Measurements from ENCODE around the gene MOXD1. TPM values are rescaled to one million over a fixed set of nuclear protein-coding genes. Genes with fewer than 3 reads are reported as not detected.
A peak's percentile ranks its signal among the peaks of the same experiment; 100 is the strongest.
"Not testable (repeated sequence)": the region's sequence is repeated elsewhere in the genome, so short reads cannot be mapped to it uniquely, and the experiment has no call there.

The MOXD1 gene
- total RNA-seq, 1 experiment from 2014 or later, result 2.9 TPM

DNA sequence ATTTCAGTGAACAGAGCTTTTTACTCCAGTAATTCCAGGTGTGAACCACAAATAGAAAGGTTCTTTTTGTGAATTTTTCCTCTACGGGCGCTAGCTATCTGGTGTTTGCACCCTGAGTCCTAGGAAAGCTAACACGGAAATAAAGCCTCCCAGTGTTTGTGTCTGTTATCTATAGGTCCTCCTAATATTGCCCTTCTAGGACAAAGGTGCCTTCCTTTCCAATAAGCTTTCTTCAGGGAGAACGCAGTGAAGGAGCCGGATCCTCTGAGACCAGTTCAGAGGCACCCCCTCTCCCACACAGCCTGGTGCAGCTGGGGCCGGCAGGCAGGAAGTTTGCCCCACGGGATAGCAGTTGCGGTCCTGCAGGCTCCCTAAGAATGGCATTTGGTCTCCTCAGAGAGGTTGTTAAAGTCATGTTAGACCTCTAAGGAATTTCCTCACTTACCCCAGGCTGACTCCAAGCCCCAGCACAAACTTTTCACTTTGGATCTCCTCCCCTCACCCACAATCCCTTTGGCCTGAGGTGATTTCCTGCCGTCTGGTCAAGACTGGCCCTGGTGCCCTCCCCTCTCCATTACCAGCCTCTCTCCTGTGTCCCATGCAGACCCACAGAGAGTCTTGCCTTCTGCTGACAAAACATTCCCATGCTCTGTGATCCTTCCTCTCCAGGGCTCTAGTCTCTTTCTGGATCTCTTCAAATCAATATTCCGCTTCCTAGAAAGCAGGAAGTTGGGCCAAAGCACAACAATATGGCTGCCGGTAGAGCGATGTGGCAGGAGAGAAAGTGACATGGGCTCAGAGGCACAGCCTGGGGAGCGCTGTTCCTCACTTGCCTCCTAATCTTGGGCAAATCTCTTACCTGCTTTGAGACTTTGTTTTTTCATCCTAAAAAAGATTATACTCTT lies 126.0 kb downstream of the MOXD1 start:
- DNase-seq, result no peak
- Histone ChIP-seq H3K9me3 (no peaks in the 10 kb centered on the region), H3K36me3 (no peaks in the 10 kb centered on the region), H3K27me3 (no peaks in the 10 kb centered on the region), H3K4me3 (no peak overlapping the region)

DNA sequence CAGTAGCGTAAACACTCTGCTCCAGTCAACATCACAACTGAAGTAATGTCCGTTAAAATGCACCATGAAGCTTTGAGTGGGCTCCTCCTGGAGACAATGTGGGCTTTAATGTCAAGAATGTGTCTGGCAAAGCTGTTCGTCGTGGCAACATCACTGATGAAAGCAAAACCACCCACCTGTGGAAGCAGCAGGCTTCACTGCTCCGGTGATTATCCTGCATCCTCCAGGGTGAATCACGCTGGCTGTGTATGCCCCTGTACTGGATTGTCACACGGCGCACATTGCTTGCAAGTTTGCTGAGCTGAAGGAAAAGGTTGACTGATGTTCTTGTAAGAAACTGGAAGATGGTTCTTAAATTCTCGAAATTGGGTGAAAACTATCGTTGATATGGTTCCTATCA lies 128.5 kb downstream of the MOXD1 start:
- Histone ChIP-seq H3K9me3 (no peaks in the 10 kb centered on the region), H3K36me3 (no peaks in the 10 kb centered on the region), H3K4me3 (no peak overlapping the region), H3K27me3 (no peaks in the 10 kb centered on the region)
- no peak for DNase-seq

DNA sequence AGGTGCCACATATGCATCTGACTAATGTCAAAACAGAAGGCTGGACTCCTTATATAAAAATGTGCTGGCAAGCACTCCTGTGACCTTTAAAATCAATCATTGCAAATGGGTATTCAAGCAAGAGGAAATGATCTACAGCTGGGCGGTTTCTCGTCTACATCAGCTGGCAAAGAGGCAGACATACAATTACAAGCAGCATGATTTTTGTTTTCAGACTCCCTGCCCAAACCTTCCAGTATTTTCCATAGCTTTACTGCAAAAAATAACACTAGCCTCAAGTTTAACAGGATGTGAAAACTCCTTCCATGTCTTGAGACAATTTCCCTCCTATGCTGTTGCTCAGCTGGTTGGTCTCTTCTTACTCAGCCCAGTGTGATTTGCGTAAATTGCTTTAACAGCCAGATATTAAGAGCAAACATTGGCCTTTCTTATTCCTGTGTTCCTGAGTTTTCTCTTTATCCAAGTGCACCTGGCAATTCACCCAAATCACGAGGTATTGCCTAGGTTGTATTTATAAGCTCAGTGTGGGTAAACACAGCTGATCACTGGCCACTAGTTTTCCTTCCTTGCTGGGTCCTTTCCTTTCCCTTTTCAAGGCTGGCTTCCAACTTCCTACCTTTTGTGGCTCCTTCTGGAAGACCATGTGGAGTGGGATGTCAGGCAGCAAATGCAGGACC lies 130.4 kb downstream of the MOXD1 start:
- Histone ChIP-seq H3K27me3 (no peaks in the 10 kb centered on the region), H3K9me3 (no peaks in the 10 kb centered on the region), H3K4me3 (no peak overlapping the region), H3K36me3 (no peaks in the 10 kb centered on the region)
- peak; percentile 11 for DNase-seq

DNA sequence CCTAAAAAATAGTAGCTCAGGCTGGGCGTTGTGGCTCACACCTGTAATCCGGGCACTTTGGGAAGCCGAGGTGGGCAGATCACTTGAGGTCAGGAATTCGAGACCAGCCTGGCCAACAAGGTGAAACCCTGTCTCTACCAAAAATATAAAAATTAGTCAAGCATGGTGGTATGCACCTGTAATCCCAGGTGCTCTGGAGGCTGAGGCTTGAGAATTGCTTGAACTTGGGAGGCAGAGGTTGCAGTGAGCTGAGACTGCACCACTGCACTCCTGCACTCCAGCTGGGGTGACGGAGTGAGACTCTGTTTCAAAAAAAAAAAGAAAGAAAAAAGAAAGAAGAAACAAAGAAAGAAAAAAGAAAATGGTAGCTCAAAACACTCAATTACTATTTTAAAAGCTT lies 132.6 kb downstream of the MOXD1 start:
- not testable (repeated sequence) for H3K36me3 ChIP-seq, H3K4me3 ChIP-seq, DNase-seq, H3K27me3 ChIP-seq, H3K9me3 ChIP-seq

DNA sequence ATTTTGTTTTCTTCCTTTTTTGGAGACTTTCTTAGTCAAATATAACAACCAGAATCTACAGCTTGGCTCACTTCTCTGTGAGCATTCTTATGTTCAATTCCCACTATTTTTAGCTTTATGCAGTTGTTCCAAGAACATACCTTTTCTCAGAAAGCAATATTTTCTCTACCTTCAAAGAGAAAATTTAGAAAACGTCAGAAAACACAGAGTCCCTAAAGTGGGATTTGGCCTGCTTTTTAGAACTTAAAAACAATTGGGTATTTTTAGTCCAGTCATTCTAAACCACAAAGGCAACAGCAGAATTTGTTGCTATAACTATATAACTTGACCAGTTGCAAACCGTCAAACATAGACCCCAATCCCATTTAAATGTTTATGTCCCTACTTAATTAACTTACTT lies 133.1 kb downstream of the MOXD1 start:
- Histone ChIP-seq H3K4me3 (no peak overlapping the region), H3K9me3 (no peaks in the 10 kb centered on the region), H3K27me3 (no peaks in the 10 kb centered on the region), H3K36me3 (no peaks in the 10 kb centered on the region)
- no peak for DNase-seq

DNA sequence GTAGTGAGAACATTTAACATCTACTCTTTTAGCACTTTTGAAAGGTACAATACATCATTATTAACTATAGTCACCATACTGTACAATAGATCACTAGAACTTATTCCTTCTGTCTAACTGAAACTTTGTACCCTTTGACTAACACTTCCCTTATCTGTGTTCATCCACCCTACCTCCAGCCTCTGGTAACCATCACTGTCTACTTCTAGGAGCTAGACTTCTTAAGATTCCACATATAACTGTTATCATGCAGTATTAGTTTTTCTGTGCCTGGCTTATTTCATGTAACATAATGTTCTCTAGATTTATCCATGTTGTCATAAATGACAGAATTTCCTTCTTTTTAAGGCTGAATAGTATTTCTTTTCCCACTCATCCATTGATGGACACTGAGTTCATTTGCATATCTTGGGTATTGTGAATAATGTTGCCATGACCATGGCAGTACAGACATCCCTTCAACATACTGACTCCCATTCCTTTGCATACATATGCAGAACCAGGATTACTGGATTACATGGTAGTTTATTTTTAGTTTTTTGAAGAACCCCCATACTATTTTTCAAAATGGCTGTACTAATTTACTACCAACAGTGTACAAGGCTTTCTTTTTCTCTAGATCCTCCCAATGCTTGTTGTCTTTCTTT lies 135.7 kb downstream of the MOXD1 start:
- no peak for DNase-seq
- Histone ChIP-seq H3K36me3 (no peaks in the 10 kb centered on the region), H3K27me3 (no peaks in the 10 kb centered on the region), H3K9me3 (no peaks in the 10 kb centered on the region), H3K4me3 (no peak overlapping the region)

DNA sequence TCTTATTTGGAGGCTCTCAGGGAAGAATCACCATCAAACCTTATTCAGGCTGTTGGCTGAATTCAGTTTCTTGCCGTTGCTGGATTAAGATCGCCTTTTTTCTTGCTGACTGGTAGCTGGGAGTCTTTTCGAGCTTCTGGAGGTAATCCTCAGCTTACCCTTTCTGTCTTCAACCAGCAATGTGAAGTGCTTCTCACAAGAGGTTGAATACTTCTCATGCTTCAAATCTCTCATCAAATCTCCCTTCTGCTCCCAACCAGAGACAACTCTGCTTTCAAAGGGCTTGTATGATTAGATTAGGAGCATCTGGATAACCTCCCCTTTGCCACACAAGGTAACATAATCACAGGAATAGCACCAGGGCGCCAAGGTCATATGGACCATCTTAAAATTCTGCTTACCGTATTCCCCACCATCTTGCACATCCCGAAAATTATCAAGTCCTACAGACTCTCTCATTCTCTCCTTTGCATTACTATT lies 137.2 kb downstream of the MOXD1 start:
- Histone ChIP-seq H3K9me3 (no peaks in the 10 kb centered on the region), H3K36me3 (no peaks in the 10 kb centered on the region), H3K4me3 (no peak overlapping the region), H3K27me3 (no peaks in the 10 kb centered on the region)
- DNase-seq, result no peak

DNA sequence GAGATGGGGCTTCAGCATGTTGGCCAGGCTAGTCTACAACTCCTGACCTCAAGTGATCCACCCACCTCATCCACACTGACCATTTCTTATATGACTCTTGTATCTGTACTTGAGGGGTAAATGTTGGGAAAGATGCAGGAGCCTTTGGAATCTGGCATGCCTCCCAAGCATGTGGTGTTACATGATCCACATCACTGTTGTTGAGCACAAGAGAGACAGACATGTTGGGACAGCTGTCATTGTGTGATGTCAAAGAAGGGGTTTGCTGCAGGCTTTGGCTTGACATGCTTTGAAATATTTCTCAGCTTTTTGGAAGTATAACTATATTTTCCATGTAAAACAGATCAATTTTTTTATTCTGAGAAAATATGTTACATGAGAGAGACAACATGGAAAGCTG lies 139.9 kb downstream of the MOXD1 start:
- no peaks in the 10 kb centered on the region for H3K27me3 ChIP-seq
- H3K9me3 ChIP-seq, result 0 out of 2 replicates have a peak, but pooled peaks cover 3% of the 10 kb centered on the region
- H3K36me3 ChIP-seq, result no peaks in the 10 kb centered on the region
- no peak overlapping the region for H3K4me3 ChIP-seq
- DNase-seq, result no peak

DNA sequence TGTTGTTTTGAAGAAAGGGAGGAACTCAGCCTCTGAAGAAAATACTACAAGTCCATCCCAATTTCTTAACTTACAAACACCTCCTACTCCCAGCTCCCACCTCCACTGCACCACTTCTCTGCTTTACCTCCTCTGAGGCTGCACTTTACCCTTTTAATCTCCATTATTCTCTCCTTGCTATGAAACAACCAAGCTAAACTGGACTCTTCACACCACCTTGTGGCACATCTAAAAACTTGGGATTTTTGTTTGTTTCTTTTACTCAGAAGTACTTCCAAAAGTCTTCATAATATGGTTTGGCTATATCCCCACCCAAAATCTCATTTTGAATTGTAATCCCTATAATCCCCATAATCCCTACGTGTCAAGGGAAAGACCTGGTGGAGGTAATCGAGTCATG lies 142.2 kb downstream of the MOXD1 start:
- no peaks in the 10 kb centered on the region for H3K36me3 ChIP-seq
- H3K4me3 ChIP-seq, result no peak overlapping the region
- no peaks in the 10 kb centered on the region for H3K27me3 ChIP-seq
- DNase-seq, result no peak
- H3K9me3 ChIP-seq, result 0 out of 2 replicates have a peak, but pooled peaks cover 3% of the 10 kb centered on the region

DNA sequence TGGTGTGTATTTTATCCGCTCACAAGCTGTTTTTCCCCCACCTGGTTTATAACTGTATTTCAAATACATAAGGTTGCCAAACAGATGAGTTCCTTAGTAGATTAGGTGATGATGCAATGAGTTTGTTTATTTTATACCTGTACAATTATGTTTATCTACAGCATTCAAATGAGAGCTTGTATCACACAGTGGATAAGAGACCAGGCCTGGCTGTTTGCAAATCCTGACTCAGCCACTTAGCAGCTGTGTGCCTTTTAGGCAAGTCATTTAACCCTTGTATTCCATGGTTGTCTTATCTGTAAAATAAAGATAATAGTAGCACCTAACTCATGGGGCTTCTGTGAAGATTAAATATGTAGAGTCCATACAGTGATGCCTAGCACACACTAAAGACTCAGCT lies 143.7 kb downstream of the MOXD1 start:
- DNase-seq, result no peak
- Histone ChIP-seq H3K36me3 (no peaks in the 10 kb centered on the region), H3K9me3 (0 out of 2 replicates have a peak, but pooled peaks cover 3% of the 10 kb centered on the region), H3K27me3 (no peaks in the 10 kb centered on the region), H3K4me3 (no peak overlapping the region)

DNA sequence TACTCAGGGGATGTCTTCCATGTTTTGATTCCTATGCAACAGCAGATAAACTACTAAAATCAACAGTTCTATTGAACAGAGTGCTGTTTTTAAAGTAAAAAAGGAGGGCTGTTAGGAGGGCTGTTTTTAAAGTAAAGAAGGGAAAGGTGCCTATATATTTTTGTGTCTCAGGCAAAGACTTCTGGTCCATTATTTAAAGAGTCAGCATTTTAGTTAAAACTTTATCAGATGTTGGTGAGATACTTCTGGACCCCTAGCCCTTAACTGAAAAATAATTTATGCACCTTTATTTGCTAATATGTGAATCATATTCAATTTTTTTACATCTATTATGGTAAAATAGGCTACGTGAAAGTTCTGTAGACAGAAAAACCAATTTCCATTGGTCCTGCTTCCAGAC lies 144.8 kb downstream of the MOXD1 start:
- no peak for DNase-seq
- peaks cover 11% of the 10 kb centered on the region; the same call in 1 of the 2 replicates for H3K9me3 ChIP-seq
- H3K36me3 ChIP-seq, result no peaks in the 10 kb centered on the region
- H3K4me3 ChIP-seq, result no peak overlapping the region
- H3K27me3 ChIP-seq, result no peaks in the 10 kb centered on the region

DNA sequence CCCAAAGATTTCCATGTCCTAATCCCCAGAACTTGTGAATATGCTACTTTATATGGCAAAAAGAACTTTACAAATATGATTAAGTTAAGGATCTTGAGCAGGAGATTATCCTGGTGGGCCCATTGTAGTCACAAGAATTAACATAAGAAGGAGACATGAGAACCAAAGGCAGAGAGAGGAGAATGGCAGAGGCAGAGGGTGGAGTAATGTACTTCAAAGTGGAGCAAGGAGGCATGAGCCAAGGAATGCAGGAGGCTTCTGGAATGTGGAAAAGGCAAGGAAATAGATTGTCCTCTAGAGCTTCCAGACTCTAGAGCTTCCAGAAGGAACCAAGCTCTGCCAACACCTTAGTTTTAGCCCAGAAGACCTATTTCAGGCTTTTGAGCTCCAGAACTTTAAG lies 147.4 kb downstream of the MOXD1 start:
- Histone ChIP-seq H3K27me3 (no peaks in the 10 kb centered on the region), H3K36me3 (no peaks in the 10 kb centered on the region), H3K4me3 (no peak overlapping the region), H3K9me3 (peaks cover 13% of the 10 kb centered on the region; the same call in 1 of the 2 replicates)
- DNase-seq, result no peak

DNA sequence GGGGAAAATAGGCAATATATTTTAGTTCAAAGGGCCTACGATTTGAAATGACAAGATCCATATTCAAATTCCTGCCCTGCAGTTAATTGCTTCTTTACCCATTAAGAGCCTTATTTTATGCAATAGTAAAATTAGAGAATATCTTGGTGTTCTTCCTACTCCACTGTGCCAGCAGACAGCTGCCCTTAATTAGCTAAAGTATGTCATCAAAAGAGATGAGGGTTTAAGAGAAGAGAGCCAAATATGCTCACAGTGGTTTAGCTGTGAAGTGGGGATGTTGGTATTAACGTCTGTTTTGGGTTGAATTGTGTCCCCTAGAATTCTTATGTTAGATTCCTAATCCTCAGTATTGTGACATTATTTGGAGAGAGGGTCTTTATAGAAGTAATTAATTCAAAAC lies 148.1 kb downstream of the MOXD1 start:
- no peak overlapping the region for H3K4me3 ChIP-seq
- no peaks in the 10 kb centered on the region for H3K27me3 ChIP-seq
- DNase-seq, result no peak
- H3K36me3 ChIP-seq, result no peaks in the 10 kb centered on the region
- peaks cover 11% of the 10 kb centered on the region; the same call in 1 of the 2 replicates for H3K9me3 ChIP-seq

DNA sequence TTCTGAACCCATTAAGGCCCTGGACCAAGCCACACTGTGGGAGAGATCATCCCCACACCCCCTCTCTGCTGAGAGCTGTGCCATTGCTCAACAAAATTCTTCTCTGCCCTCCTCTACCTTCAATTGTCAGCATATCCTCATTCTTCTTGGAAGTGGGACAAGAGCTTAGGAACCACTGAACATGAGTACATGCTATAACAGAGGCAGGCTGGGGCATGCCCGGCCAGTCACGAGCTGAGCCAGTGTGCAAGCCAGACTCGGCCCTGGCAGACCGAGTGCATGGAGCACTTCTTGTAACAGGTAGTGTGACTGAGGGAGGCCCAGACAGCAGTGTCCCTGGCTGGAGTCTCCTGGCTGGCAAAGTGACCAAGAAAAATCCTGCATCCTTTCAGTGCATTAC lies 149.2 kb downstream of the MOXD1 start:
- Histone ChIP-seq H3K4me3 (no peak overlapping the region), H3K9me3 (peaks cover 11% of the 10 kb centered on the region; the same call in 1 of the 2 replicates), H3K27me3 (no peaks in the 10 kb centered on the region)

DNA sequence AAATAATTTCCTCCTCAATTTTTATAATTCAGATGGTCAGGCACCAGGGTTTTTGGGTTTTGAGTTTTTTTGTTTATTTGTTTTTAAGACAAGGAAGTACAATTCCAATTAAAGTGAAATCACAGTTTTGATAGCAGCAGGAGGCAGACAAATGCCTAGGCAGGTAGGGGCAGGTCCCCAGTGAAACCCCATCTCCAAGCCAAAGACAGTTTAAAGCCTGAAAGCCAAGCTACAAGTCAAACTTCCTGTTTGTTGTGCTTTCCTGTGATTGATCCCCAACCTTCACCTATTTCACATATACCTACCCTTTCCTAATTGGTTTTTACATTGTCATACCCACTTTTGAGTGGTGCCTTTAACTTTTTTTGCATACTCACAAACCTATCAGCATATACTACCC lies 149.6 kb downstream of the MOXD1 start:
- no peak for DNase-seq
- Histone ChIP-seq H3K9me3 (peaks cover 11% of the 10 kb centered on the region; the same call in 1 of the 2 replicates), H3K36me3 (no peaks in the 10 kb centered on the region), H3K4me3 (no peak overlapping the region), H3K27me3 (no peaks in the 10 kb centered on the region)

More for the DNA sequence above, 149.2 kb downstream of the MOXD1 start:
- no peaks in the 10 kb centered on the region for H3K36me3 ChIP-seq
- no peak for DNase-seq

DNA sequence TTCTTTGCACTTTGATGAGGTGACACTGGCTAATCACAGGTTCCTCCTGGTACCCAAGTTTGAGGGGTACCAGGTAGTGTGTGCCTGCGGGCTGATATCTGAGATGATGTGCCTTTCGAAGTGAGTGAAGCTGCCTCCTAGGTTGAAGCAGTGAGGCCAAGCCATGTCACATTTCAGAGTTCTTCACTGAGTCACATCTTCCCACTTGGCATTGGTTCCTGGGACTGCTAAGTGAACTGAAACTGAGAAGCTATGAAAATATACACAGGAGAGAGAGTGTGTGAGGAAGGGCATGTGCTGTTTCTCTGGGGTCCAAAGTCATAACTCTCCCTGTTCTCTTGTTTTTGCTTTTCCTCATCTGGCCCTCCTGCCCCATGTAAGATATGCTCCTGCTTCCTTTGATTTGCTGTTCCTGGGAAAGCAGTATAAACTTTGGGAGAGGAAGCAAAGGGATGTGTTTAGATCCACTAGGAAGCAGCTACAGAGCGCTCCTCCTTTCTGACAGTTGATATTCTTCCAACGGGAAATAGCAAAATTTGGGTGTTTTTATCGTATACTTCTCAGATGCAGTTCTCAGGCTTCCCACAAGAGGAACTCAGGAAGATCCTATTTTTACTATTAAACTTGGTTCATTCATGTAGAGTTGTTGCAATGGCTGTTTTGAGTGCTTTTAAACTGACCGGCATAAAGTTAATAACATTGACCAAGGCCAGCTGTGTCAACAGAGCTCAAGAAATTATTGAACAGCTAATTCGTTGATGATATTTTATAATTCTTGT lies 153.7 kb downstream of the MOXD1 start:
- no peaks in the 10 kb centered on the region for H3K27me3 ChIP-seq
- H3K4me3 ChIP-seq, result no peak overlapping the region
- H3K36me3 ChIP-seq, result no peaks in the 10 kb centered on the region
- peaks cover 11% of the 10 kb centered on the region; the same call in 1 of the 2 replicates for H3K9me3 ChIP-seq
- peak; percentile 41 for DNase-seq

Data from MG63 (cell line).